RCC 7860 (cell line): ENCODE results near the gene PPIAL4G.
"Not testable (repeated sequence)": the region's sequence is repeated elsewhere in the genome, so short reads cannot be mapped to it uniquely, and the experiment has no call there.

ENCODE experiments used
- DNase-seq: peaks from one replicate; pipeline ENCODE4 v3.0.0-alpha.2; 2015; ENCODE audit warnings: low spot score
- FAIRE-seq: peaks from 2 replicates; lab custom pipeline; 2012; peaks lifted over from hg19 to GRCh38; lab: Jason Lieb, UNC

The PPIAL4G gene

DNA sequence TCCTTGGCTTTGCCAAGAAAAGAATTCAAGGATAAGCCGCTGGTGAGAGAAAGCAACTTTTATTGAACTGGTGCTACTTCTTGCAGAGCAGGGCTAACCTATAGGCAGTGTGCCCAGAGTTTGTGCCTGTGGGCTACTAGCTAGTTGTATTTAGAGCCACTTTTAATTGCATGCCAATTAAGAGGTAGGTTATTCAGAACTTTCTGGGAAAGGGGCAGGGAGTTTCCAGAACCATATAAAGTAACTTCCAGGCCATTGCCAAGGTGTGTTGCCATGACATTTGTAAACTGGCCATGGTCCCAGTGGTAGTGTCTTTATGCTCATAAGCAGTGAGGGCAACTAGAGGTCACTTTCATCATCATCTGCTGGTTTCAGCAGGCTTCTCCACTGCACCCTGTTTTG, 50.2 kb downstream of the PPIAL4G start:
- DNase-seq, FAIRE-seq: not testable (repeated sequence)
